Measurements from ENCODE around the gene CFAP20. TPM values are rescaled to one million over a fixed set of nuclear protein-coding genes. Genes with fewer than 3 reads are reported as not detected.

Gene CFAP20
- total RNA-seq, result 39.6 to 41.6 TPM (median 41.4 TPM) in 3 replicates

GRCh38 chr16:58129097-58129936, at the start of gene CFAP20:
Gene CFAP20 (minus strand): TSS chr16:58129381. CDS start chr16:58129115, 266 bp downstream.
- H3K36me3 Mint-ChIP-seq, result peaks cover 4% of the 10 kb centered on the region
- H3K4me3 Mint-ChIP-seq, result peak within 1 kb of the TSS; percentile 91
- DNase-seq (ENCODE audit: low spot score in 2 of 2, unreplicated experiment in 2 of 2), result peak; percentile 93 to 97
- peak within 1 kb of the TSS; percentile 82 for H3K27ac Mint-ChIP-seq
- no peaks in the 10 kb centered on the region for H3K27me3 Mint-ChIP-seq (ENCODE audit: low read depth)
- H3K4me1 Mint-ChIP-seq, result peaks cover 33% of the 10 kb centered on the region
- H3K9me3 Mint-ChIP-seq, result peaks cover 6% of the 10 kb centered on the region
- TF ChIP-seq CTCF (IDR thresholded peaks at IDR 0.05; ENCODE audit: unreplicated experiment), result no peak

GRCh38 chr16:58177353-58177710, 48.2 kb upstream of the CFAP20 start:
- DNase-seq (ENCODE audit: low spot score in 2 of 2, unreplicated experiment in 2 of 2), result no peak
- Mint-ChIP-seq H3K27ac (no peak overlapping the region), H3K27me3 (ENCODE audit: low read depth) (no peaks in the 10 kb centered on the region), H3K36me3 (peaks cover 43% of the 10 kb centered on the region), H3K9me3 (peaks cover 3% of the 10 kb centered on the region), H3K4me1 (no peaks in the 10 kb centered on the region), H3K4me3 (no peak overlapping the region)
- no peak for TF ChIP-seq CTCF (IDR thresholded peaks at IDR 0.05; ENCODE audit: unreplicated experiment)

GRCh38 chr16:58176608-58177352, 47.6 kb upstream of the CFAP20 start:
- Mint-ChIP-seq H3K27me3 (ENCODE audit: low read depth) (no peaks in the 10 kb centered on the region), H3K4me1 (no peaks in the 10 kb centered on the region), H3K27ac (no peak overlapping the region), H3K4me3 (no peak overlapping the region), H3K9me3 (peaks cover 3% of the 10 kb centered on the region), H3K36me3 (peaks cover 44% of the 10 kb centered on the region)
- TF ChIP-seq CTCF (IDR thresholded peaks at IDR 0.05; ENCODE audit: unreplicated experiment), result no peak
- DNase-seq (ENCODE audit: low spot score in 2 of 2, unreplicated experiment in 2 of 2), result no peak

- no peak overlapping the region for H3K4me3 Mint-ChIP-seq
- TF ChIP-seq CTCF (IDR thresholded peaks at IDR 0.05; ENCODE audit: unreplicated experiment), result no peak
- peaks cover 39% of the 10 kb centered on the region for H3K36me3 Mint-ChIP-seq
- peaks cover 5% of the 10 kb centered on the region for H3K9me3 Mint-ChIP-seq
- no peaks in the 10 kb centered on the region for H3K4me1 Mint-ChIP-seq
- H3K27me3 Mint-ChIP-seq (ENCODE audit: low read depth), result no peaks in the 10 kb centered on the region
- DNase-seq (ENCODE audit: low spot score in 2 of 2, unreplicated experiment in 2 of 2), result no peak
- H3K27ac Mint-ChIP-seq, result no peak overlapping the region
These were observed 41.0 kb upstream of the CFAP20 start for GRCh38 chr16:58170223-58170622.

DNA sequence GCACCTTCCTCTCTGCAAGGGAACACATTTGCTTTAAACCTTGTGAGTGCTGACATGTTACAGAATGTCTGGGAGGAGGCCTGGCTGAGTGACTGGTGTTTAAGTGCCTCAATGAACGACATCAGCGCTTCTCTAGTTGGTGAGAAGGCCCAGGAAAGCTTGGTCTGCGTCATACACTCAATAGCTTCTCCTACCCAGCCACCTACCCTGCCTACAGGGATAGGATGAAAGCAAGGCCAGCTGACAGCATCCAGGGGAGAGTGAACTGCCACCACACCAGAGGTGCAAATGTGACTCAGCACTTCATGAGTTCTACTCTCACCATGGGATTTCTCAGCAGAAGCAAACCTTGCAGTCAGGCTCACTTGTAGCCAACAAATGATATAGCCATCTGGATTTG, 31.7 kb upstream of the CFAP20 start:
- H3K9me3 Mint-ChIP-seq, result no peaks in the 10 kb centered on the region
- H3K27me3 Mint-ChIP-seq (ENCODE audit: low read depth), result no peaks in the 10 kb centered on the region
- no peak for TF ChIP-seq CTCF (IDR thresholded peaks at IDR 0.05; ENCODE audit: unreplicated experiment)
- DNase-seq (ENCODE audit: low spot score in 2 of 2, unreplicated experiment in 2 of 2), result no peak
- H3K4me3 Mint-ChIP-seq, result no peak overlapping the region
- H3K36me3 Mint-ChIP-seq, result peaks cover 30% of the 10 kb centered on the region
- H3K4me1 Mint-ChIP-seq, result no peaks in the 10 kb centered on the region
- H3K27ac Mint-ChIP-seq, result no peak overlapping the region

Data from mesothelial cell of epicardium (in vitro differentiated cells).